CD4-positive, alpha-beta T cell (primary cell): ENCODE measurements around the gene PDS5A. TPM values are rescaled to one million over a fixed set of nuclear protein-coding genes. Genes with fewer than 3 reads are reported as not detected.

Source experiments
- ATAC-seq: fragments of 200-7000 bp; cut with Tn5 transposase; one replicate; pipeline ENCODE4 v1.10.0; 2022; ENCODE audit warnings: mild to moderate bottlenecking; ENCODE audit not compliant: poor library complexity
- CTCF ChIA-PET: fragments of 350-600 bp; sonication (Branson Sonifier 250); formaldehyde crosslinking; loops from one replicate; lab custom pipeline; 2021; ENCODE audit warnings: antibody characterized with exemption, inconsistent platforms; lab: Charles Lee
- POLR2A ChIA-PET: fragments of 350-600 bp; sonication (Branson Sonifier 250); formaldehyde crosslinking; loops from one replicate; lab custom pipeline; 2021; ENCODE audit warnings: antibody characterized with exemption, inconsistent platforms; lab: Charles Lee
- DNase-seq, 14 experiments: peaks; one replicate each; pipeline ENCODE4 v3.0.0-alpha.2; 2013 to 2020; ENCODE audit warnings: mixed read lengths in 2 of 14
- H3K27ac ChIP-seq, 2 donors: one replicate each; pipeline versions ENCODE4 v1.5.1 to v1.7.0; 2013; ENCODE audit warnings: low read length in 2 of 2, low read depth in 1 of 2, mild to moderate bottlenecking in 1 of 2
- H3K27me3 ChIP-seq, 2 experiments: 1 replicate in 1 of 2; 2 replicates in 1 of 2; pipeline versions ENCODE4 v1.6.1 to v1.7.0; 2013; ENCODE audit warnings: low read length in 2 of 2, control low read depth in 1 of 2, mild to moderate bottlenecking in 1 of 2, moderate library complexity in 1 of 2; ENCODE audit not compliant: insufficient read depth in 2 of 2, control insufficient read depth in 1 of 2
- H3K36me3 ChIP-seq: one replicate; pipeline ENCODE4 v1.6.1; 2013; ENCODE audit warnings: low read length, control low read depth; ENCODE audit not compliant: insufficient read depth
- H3K4me1 ChIP-seq: one replicate; pipeline ENCODE4 v1.6.1; 2013; ENCODE audit warnings: low read length, control low read depth; ENCODE audit not compliant: insufficient read depth
- H3K4me3 ChIP-seq: one replicate; pipeline ENCODE4 v1.5.1; 2013; ENCODE audit warnings: mild to moderate bottlenecking, low read length, moderate library complexity
- H3K9me3 ChIP-seq, 2 experiments: 1 replicate in 1 of 2; 2 replicates in 1 of 2; pipeline versions ENCODE4 v1.6.1 to v1.7.0; 2013; ENCODE audit warnings: low read length in 2 of 2, mild to moderate bottlenecking in 2 of 2, control low read depth in 1 of 2, moderate library complexity in 1 of 2; ENCODE audit not compliant: control insufficient read depth in 1 of 2, insufficient read depth in 1 of 2
- H3K27ac Mint-ChIP-seq: one replicate; pipeline ENCODE4 v1.8.0; 2020; ENCODE audit warnings: mixed read lengths
- H3K27me3 Mint-ChIP-seq: one replicate; pipeline ENCODE4 v1.8.0; 2021; ENCODE audit warnings: mixed read lengths
- H3K36me3 Mint-ChIP-seq: one replicate; pipeline ENCODE4 v1.8.0; 2021; ENCODE audit warnings: low read depth, mixed read lengths
- H3K4me1 Mint-ChIP-seq: one replicate; pipeline ENCODE4 v1.8.0; 2021; ENCODE audit warnings: low read depth, mixed read lengths
- H3K4me3 Mint-ChIP-seq: one replicate; pipeline ENCODE4 v1.8.0; 2020; ENCODE audit warnings: mild to moderate bottlenecking, mixed read lengths
- H3K9me3 Mint-ChIP-seq: one replicate; pipeline ENCODE4 v1.8.0; 2020; ENCODE audit warnings: mixed read lengths
- CTCF ChIP-seq: fragments of 200-600 bp; IDR thresholded peaks from one replicate; pipeline ENCODE4 v1.8.0; 2022; ENCODE audit warnings: antibody characterized with exemption, mild to moderate bottlenecking
- intact Hi-C, 2 experiments: fragments of 100-400 bp; cut with DNase I in 1 of 2; cut with micrococcal nuclease in 1 of 2; formaldehyde crosslinking; loops; one replicate each; pipeline versions ENCODE4 v1.15.1 to v1.9.0; 2023 to 2025; cut with DNase I, micrococcal nuclease
- total RNA-seq, 174 experiments: library from RNA in 2 of 174; stranded (reverse) in 2 of 174; gene quantifications; one replicate each; pipeline ENCODE4 v1.2.3 and lab custom pipeline; 2021 to 2026

Gene PDS5A
- total RNA-seq, 2 experiments from 2014 or later: 80.0 to 80.6 TPM

DNA sequence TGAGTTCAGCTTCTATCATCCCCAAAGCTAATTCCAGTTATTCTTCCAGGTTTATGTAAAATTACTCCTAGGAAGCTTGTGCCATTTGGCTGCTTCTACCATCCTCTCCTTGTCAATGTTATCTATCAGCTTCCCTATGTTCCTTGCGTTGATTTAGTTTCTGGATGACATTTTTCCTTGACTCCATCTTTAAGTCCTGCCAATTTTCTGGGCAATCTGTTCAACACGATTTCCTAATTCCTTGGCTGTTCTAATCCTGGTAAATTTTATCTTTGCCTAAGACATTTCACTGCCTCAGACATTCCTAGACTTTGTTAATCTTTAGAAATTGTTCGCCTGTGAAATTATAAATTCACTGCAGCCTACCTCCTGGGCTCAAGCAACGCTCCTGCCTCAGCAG, 125.1 kb downstream of the PDS5A start:
- ATAC-seq (no peak), DNase-seq (no peak)
- H3K27me3 ChIP-seq: no peaks in the 10 kb centered on the region
- H3K36me3 Mint-ChIP-seq: peaks cover 82% of the 10 kb centered on the region
- ChIA-PET POLR2A (interaction anchor here (0.6 kb wide), 1 partner anchor 37 kb away, joined by 3 read pairs; no protein-coding TSS in a partner anchor), CTCF (no interaction called here)
- H3K4me3 Mint-ChIP-seq: no peak overlapping the region
- H3K4me3 ChIP-seq: no peak overlapping the region
- no peaks in the 10 kb centered on the region for H3K27me3 Mint-ChIP-seq
- TF ChIP-seq CTCF: no peak
- H3K36me3 ChIP-seq: peaks cover 59% of the 10 kb centered on the region
- H3K27ac ChIP-seq: no peak overlapping the region
- no peaks in the 10 kb centered on the region for H3K4me1 Mint-ChIP-seq
- H3K9me3 Mint-ChIP-seq: peaks cover 10% of the 10 kb centered on the region
- H3K27ac Mint-ChIP-seq: no peak overlapping the region
- H3K9me3 ChIP-seq: peaks cover 5 to 8% of the 10 kb centered on the region in 2 experiments
- no peaks in the 10 kb centered on the region for H3K4me1 ChIP-seq
- intact Hi-C loops: no loop called here

DNA sequence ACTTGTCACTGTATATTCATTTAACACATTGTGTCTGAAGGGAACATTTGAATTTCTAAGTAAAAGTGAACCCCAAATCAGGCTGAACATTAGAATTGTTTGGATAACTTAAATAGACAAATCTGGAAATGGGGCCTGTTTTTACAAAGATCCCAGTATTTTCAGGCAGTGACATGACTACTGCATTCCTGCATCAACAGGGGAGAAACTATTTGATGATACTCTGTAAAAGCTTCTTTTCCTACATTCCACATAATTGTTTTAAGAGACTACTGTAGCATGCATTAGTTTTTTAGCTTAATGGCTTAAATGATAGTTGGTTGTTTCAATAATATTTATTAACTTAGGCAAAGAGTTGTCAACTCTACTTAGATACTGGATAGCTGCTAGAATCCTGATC, 127.0 kb downstream of the PDS5A start:
- ChIA-PET CTCF (no interaction called here), POLR2A (no interaction called here)
- no peak overlapping the region for H3K4me3 ChIP-seq
- no peak overlapping the region for H3K27ac ChIP-seq
- peaks cover 59% of the 10 kb centered on the region for H3K36me3 ChIP-seq
- Mint-ChIP-seq H3K36me3 (peaks cover 75% of the 10 kb centered on the region), H3K9me3 (peaks cover 6% of the 10 kb centered on the region), H3K4me3 (no peak overlapping the region), H3K4me1 (no peaks in the 10 kb centered on the region), H3K27ac (no peak overlapping the region), H3K27me3 (no peaks in the 10 kb centered on the region)
- H3K4me1 ChIP-seq: no peaks in the 10 kb centered on the region
- intact Hi-C loops: no loop called here
- no peak for TF ChIP-seq CTCF
- no peak for ATAC-seq
- no peaks in the 10 kb centered on the region for H3K27me3 ChIP-seq
- H3K9me3 ChIP-seq: peaks cover 0 to 2% of the 10 kb centered on the region in 2 experiments
- no peak for DNase-seq

GRCh38 chr4:39846705-39847104, 131.0 kb downstream of the PDS5A start:
- ChIA-PET CTCF (no interaction called here), POLR2A (interaction anchor here (1.1 kb wide), 1 partner anchor 126 kb away, joined by 3 read pairs; no protein-coding TSS in a partner anchor)
- Histone ChIP-seq H3K27ac (no peak overlapping the region), H3K4me1 (no peaks in the 10 kb centered on the region), H3K4me3 (no peak overlapping the region), H3K9me3 (no peaks in the 10 kb centered on the region), H3K27me3 (no peaks in the 10 kb centered on the region), H3K36me3 (peaks cover 65% of the 10 kb centered on the region)
- Mint-ChIP-seq H3K36me3 (peaks cover 70% of the 10 kb centered on the region), H3K27me3 (no peaks in the 10 kb centered on the region), H3K27ac (no peak overlapping the region), H3K4me1 (no peaks in the 10 kb centered on the region), H3K4me3 (no peak overlapping the region), H3K9me3 (no peaks in the 10 kb centered on the region)
- TF ChIP-seq CTCF: no peak
- no peak for ATAC-seq
- intact Hi-C loops: loop anchor here (5.0 to 10.0 kb wide), 2 partner anchors 152 to 384 kb away; partner anchors contain the start of gene UBE2K (in 1 of the 2)
- no peak for DNase-seq
